Kidney epithelial cell (primary cell): ENCODE measurements around the gene CENPS. TPM values are rescaled to one million over a fixed set of nuclear protein-coding genes. Genes with fewer than 3 reads are reported as not detected.
"Not testable (repeated sequence)": the region's sequence is repeated elsewhere in the genome, so short reads cannot be mapped to it uniquely, and the experiment has no call there.

Source experiments
- DNase-seq: peaks from one replicate; pipeline ENCODE4 v3.0.0-alpha.2; 2010; ENCODE audit warnings: low read depth
- H3K27me3 ChIP-seq: 2 replicates; pipeline ENCODE4 v1.6.0; 2011; ENCODE audit warnings: low read length; ENCODE audit not compliant: control insufficient read depth, insufficient read depth
- H3K36me3 ChIP-seq: 2 replicates; pipeline ENCODE4 v1.5.1; 2011; ENCODE audit warnings: low read length; ENCODE audit not compliant: control insufficient read depth, insufficient read depth
- H3K4me3 ChIP-seq: 2 replicates; pipeline ENCODE4 v1.5.1; 2011; ENCODE audit warnings: low read depth, mild to moderate bottlenecking, control low read depth, low read length
- total RNA-seq: library from RNA; depleted of rRNA; stranded (reverse); fragments of >200 nt; gene quantifications from 2 replicates; pipeline ENCODE4 v1.2.3, GENCODE V29; 2015
- TF ChIP-seq, protein P1 (sequence below): IDR thresholded peaks from 2 replicates; pipeline ENCODE4 v1.5.1; 2011; ENCODE audit warnings: mild to moderate bottlenecking, moderate library complexity, low read length, control low read depth, inconsistent platforms; ENCODE audit not compliant: insufficient read depth, poor library complexity, severe bottlenecking

Gene CENPS
- total RNA-seq, 1 donor from 2014 or later, result 6.6 TPM

DNA sequence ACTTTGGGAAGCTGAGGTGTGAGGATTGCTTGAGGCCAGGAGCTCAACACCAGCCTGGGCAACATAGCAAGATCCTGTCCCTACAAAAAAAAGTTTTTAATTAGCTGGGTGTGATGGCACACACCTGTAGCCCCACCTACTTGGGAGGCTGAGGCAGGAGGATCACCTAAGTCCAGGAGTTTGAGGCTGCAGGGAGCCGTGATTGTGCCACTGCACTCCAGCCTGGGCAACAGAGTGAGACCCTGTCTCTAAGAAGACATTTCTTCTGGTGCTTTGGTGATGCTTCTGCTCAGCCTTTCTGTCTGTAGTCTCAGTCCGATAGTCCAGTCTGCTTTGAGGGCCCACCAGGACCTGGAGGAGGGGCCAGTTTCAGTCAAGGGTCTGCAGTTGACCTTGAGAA is 23.0 kb upstream of the CENPS start:
- Histone ChIP-seq H3K27me3 (no peaks in the 10 kb centered on the region), H3K36me3 (peaks cover 6% of the 10 kb centered on the region), H3K4me3 (no peak overlapping the region)
- no peak for DNase-seq
- TF ChIP-seq, protein P1, sequence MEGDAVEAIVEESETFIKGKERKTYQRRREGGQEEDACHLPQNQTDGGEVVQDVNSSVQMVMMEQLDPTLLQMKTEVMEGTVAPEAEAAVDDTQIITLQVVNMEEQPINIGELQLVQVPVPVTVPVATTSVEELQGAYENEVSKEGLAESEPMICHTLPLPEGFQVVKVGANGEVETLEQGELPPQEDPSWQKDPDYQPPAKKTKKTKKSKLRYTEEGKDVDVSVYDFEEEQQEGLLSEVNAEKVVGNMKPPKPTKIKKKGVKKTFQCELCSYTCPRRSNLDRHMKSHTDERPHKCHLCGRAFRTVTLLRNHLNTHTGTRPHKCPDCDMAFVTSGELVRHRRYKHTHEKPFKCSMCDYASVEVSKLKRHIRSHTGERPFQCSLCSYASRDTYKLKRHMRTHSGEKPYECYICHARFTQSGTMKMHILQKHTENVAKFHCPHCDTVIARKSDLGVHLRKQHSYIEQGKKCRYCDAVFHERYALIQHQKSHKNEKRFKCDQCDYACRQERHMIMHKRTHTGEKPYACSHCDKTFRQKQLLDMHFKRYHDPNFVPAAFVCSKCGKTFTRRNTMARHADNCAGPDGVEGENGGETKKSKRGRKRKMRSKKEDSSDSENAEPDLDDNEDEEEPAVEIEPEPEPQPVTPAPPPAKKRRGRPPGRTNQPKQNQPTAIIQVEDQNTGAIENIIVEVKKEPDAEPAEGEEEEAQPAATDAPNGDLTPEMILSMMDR, result no peak

DNA sequence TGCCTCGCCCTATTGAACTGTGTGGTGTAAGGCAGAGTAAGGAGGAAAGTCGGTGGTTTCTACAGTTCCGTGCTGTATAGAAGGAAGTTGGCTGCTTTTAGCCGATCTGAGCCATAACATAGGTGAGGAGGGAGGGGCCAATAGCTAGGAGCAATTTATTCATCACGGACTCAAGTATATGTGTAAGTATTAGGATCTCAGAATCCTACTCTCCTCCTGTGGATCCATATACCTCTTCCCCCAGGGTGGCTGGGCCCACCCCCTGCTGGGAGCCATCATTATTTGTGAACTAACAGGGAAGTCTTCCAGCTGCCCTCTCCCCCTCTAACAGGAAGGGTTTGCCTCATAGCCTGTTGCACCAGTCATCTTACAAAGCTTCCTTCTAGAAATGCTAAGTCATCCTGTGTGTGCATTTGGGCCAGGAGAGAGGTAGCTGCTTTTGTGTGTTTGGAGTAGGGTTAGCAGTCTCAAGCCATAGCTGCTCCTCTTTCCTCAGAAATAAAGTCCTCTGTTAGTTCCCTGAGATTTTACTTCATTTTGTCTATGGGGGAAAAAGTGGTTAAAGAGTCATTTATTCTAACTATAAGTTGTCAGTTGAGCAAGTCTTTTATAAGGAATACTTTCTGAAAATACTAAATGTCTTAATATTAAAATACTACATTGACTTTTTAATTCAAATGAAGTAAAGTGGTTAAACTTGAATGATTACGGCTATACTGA is 14.9 kb upstream of the CENPS start:
- TF ChIP-seq, protein P1, result no peak
- DNase-seq, result no peak
- Histone ChIP-seq H3K36me3 (peaks cover 5% of the 10 kb centered on the region), H3K4me3 (no peak overlapping the region), H3K27me3 (no peaks in the 10 kb centered on the region)

DNA sequence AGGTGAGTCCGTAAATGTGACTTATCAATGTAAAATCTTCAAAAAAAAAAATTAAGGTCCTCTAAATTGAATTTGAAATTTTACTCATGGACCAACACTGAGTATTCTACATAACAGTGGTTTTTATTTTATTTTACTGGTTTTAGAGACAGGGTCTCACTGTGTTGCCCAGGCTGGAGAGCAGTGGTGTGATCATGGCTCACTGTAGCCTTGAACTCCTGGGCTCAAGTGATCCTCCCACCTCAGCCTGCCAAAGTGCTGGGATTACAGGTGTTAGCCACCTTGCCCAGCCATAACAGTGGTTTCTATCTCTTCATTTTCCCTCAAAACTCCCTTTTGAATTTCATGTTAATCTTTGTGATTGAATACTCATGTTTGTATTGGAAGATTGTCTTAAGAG is 14.3 kb upstream of the CENPS start:
- H3K36me3 ChIP-seq, H3K27me3 ChIP-seq, DNase-seq, H3K4me3 ChIP-seq: not testable (repeated sequence)

DNA sequence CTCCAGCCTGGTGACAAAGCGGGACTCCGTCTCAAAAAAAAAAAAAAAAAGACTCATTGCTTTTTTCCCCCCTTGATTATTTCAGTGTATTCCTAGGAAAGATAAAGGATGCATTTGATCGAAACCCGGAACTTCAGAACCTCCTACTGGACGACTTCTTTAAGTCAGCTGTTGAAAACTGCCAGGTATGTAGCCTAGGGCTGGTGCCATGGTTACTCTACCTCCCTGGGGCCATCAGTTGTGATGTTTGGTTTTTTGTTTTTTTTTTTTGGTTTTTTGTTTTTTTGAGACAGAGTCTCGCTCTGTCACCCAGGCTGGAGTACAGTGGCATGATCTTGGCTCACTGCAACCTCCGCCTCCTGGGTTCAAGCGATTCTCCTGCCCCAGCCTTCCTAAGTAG is 11.5 kb upstream of the CENPS start:
- not testable (repeated sequence) for DNase-seq, H3K27me3 ChIP-seq, H3K36me3 ChIP-seq, H3K4me3 ChIP-seq

DNA sequence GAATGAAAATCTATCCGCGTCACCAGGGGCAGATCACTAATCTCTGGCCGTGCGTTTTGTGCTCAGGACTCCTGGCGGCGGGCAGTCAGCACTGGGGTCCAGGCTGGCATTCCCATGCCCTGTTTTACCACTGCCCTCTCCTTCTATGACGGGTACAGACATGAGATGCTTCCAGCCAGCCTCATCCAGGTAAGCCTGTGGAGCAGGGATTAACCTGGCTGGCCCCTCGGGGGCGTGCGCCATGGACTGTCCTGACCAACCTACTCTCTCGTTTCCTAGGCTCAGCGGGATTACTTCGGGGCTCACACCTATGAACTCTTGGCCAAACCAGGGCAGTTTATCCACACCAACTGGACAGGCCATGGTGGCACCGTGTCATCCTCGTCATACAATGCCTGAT is 10.9 kb upstream of the CENPS start:
- Histone ChIP-seq H3K36me3 (peaks cover 3% of the 10 kb centered on the region), H3K4me3 (no peak overlapping the region), H3K27me3 (no peaks in the 10 kb centered on the region)
- DNase-seq, result no peak
- TF ChIP-seq, protein P1, result no peak

DNA sequence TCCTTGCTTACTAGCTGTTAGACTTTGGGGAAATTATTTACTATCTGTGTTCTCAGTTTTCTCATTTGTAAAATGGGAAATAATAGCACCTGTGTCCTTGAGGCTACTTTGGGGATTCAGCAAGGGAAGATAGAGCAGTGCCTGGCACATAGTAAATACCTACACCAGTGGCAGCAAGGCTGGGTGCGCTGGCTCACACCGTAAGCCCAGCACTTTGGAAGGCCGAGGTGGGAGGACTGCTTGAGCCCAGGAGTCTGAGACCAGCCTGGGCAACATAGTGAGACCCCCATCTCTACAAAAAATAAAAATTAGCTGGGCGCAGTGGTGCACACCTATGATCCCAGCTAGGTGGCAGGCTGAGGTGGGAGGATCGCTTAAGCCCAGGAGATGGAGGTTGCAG is 8.6 kb upstream of the CENPS start:
- DNase-seq, result no peak
- TF ChIP-seq, protein P1, result no peak
- no peaks in the 10 kb centered on the region for H3K27me3 ChIP-seq
- no peak overlapping the region for H3K4me3 ChIP-seq
- peaks cover 3% of the 10 kb centered on the region for H3K36me3 ChIP-seq

DNA sequence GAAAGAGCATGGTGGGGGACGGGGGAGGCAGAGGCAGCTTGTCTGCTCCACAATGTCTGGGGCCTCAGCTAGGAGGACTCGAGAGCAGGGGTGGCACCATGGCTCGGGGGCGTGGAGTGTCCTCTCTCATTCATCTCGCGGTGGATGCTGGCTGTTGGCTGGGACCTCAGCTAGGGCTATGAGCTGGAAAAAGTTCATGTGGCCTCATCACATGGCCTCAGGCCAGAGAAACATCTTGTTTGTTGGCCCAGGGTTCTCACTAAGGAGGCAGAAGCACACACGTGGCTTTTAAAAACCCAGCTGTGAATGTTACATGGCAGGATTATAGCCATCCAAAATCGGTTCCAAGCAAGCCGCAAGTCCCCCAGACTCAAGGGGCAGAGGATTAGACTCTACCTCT is 6.2 kb upstream of the CENPS start:
- Histone ChIP-seq H3K27me3 (no peaks in the 10 kb centered on the region), H3K4me3 (no peak overlapping the region), H3K36me3 (peaks cover 3% of the 10 kb centered on the region)
- TF ChIP-seq, protein P1, result no peak
- DNase-seq, result no peak
